ENCODE data around the gene HRAS. TPM values are rescaled to one million over a fixed set of nuclear protein-coding genes. Genes with fewer than 3 reads are reported as not detected.

The HRAS gene
- total and polyA plus RNA-seq, 10 of the 15 experiments (the other 5 are each of a cell fraction or from before 2014, with no cell fraction given) = 2.8 to 72.4 (median 31.7) TPM

- no peak for TF ChIP-seq HDAC6 (IDR thresholded peaks at IDR 0.05; ENCODE audit: unreplicated experiment)
- TF ChIP-seq GABPA (IDR thresholded peaks at IDR 0.05; ENCODE audit: low read depth) = no peak
- no peak for TF ChIP-seq CBX5 (IDR thresholded peaks at IDR 0.05; ENCODE audit: low read depth)
- no peak for TF ChIP-seq BCL3 (IDR thresholded peaks at IDR 0.05; ENCODE audit: borderline replicate concordance, insufficient read depth, low read depth, low read length, poor library complexity, severe bottlenecking)
- TF ChIP-seq TCF12 (IDR thresholded peaks at IDR 0.05; ENCODE audit: low read depth, low read length) = no peak
- no peak for TF ChIP-seq HDAC2 (IDR thresholded peaks at IDR 0.05)
- TF ChIP-seq NRF1 (conservative IDR thresholded peaks at IDR 0.05; ENCODE audit: low read depth, low read length) = no peak
- TF ChIP-seq KAT2A (conservative IDR thresholded peaks at IDR 0.05; ENCODE audit: control insufficient read depth, low read depth, low read length) = no peak
- TF ChIP-seq NR2F1 (conservative IDR thresholded peaks at IDR 0.05) = peak; percentile 60
- TF ChIP-seq NBN (IDR thresholded peaks at IDR 0.05) = no peak
- TF ChIP-seq BMI1 (IDR thresholded peaks at IDR 0.05; ENCODE audit: borderline replicate concordance) = no peak
- peak; percentile 96; the same call in 1 of the 2 replicates for TF ChIP-seq RB1 (IDR thresholded peaks at IDR 0.05; ENCODE audit: borderline replicate concordance)
- peak; percentile 95 for TF ChIP-seq PRDM15 (CRISPR knock-in tag; IDR thresholded peaks at IDR 0.05)
- TF ChIP-seq ZNF592 (IDR thresholded peaks at IDR 0.05) = peak; percentile 94
- peak; percentile 33; the same call in 1 of the 2 replicates for TF ChIP-seq NR2C1 (IDR thresholded peaks at IDR 0.05)
- 0 out of 2 replicates have a peak, but pooled peaks have one; percentile 22 for TF ChIP-seq ZNF24 (IDR thresholded peaks at IDR 0.05)
- TF ChIP-seq STAT3 (IDR thresholded peaks at IDR 0.05; ENCODE audit: low read depth, low read length) = no peak
- no peak for TF ChIP-seq ASH2L (IDR thresholded peaks at IDR 0.05; ENCODE audit: borderline replicate concordance, low read depth)
- no peak for TF ChIP-seq ZNF622 (IDR thresholded peaks at IDR 0.05)
- no peak for TF ChIP-seq MXI1 (IDR thresholded peaks at IDR 0.05; ENCODE audit: low read depth, low read length)
- TF ChIP-seq SMARCA5 (IDR thresholded peaks at IDR 0.05) = peak; percentile 92
- peak; percentile 24; the same call in 1 of the 2 replicates for TF ChIP-seq TAF1 (IDR thresholded peaks at IDR 0.05; ENCODE audit: borderline replicate concordance, low read depth, low read length)
- TF ChIP-seq SPI1 (IDR thresholded peaks at IDR 0.05; ENCODE audit: borderline replicate concordance, insufficient read depth, low read depth, low read length) = no peak
Observed at GRCh38 chr11:518463-519202, 16.7 kb downstream of the HRAS start (continued).
